MM.1S (cell line): ENCODE results near the gene GDF11.

Experiments
- CTCF ChIP-seq: fragments of 300-600 bp; sonication (generic); IDR thresholded peaks from 2 replicates; pipeline ENCODE4 v1.5.1; 2016; ENCODE audit warnings: antibody characterized with exemption, low read length, mixed read lengths
- EZH2phosphoT487 ChIP-seq: fragments of 300-600 bp; sonication (generic); IDR thresholded peaks from 2 replicates; pipeline ENCODE4 v1.6.1; 2018; ENCODE audit warnings: antibody characterized with exemption, low read length

- TF ChIP-seq CTCF = no peak
- no peak for TF ChIP-seq EZH2phosphoT487
Measured at GRCh38 chr12:55737581-55738122, 5.3 kb upstream of the GDF11 start.
